Measurements from ENCODE around the gene HIBCH. TPM values are rescaled to one million over a fixed set of nuclear protein-coding genes. Genes with fewer than 3 reads are reported as not detected.

Gene HIBCH
- total RNA-seq, 1 donor from 2014 or later, result 38.8 TPM

DNA sequence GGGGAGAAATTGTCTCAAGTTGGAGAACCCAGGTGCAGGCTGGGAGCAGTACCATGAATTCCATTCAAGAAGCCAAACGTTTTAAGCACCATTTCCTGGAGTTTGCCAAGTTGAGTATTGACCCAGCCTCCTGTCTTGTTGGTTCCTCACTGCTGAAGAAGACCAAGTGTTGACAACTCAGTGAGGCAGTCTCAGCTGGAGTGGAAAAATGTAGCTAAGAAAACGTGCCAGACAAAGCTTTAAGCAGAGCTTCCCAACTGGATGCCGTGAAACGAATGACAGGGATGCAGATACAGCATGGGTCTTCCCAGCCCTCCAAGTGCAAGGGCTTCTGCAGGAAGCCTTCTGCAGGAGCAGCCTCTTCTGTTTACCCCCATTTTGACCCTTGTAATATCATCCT lies 23.0 kb upstream of the HIBCH start:
- H3K9me3 Mint-ChIP-seq, result no peaks in the 10 kb centered on the region
- peaks cover 16% of the 10 kb centered on the region for H3F3A ChIP-seq (ENCODE audit: low read depth)
- H2AFZ ChIP-seq (replicated peaks), result no peak overlapping the region
- no peak for DNase-seq (ENCODE audit: low spot score)
- no peaks in the 10 kb centered on the region for H3K36me3 Mint-ChIP-seq
- peaks cover 42% of the 10 kb centered on the region for H3K27me3 ChIP-seq
- no peak overlapping the region for H3K9ac ChIP-seq
- peaks cover 3% of the 10 kb centered on the region for H4K20me1 ChIP-seq (ENCODE audit: low read depth)
- H3K4me1 ChIP-seq, result peaks cover 11% of the 10 kb centered on the region
- no peak overlapping the region for H3K27ac ChIP-seq
- no peaks in the 10 kb centered on the region for H3K79me2 ChIP-seq (ENCODE audit: low read depth)
- H3K4me3 Mint-ChIP-seq, result peak overlapping the region; percentile 86
- peaks cover 27% of the 10 kb centered on the region for H3K4me1 Mint-ChIP-seq
- H3K4me2 ChIP-seq, result no peak overlapping the region
- no peaks in the 10 kb centered on the region for H3K36me3 ChIP-seq
- no peaks in the 10 kb centered on the region for H3K9me3 ChIP-seq (ENCODE audit: low read depth)
- H3K27ac Mint-ChIP-seq, result no peak overlapping the region
- H3K27me3 Mint-ChIP-seq (ENCODE audit: insufficient read depth, low read depth), result peaks cover 3% of the 10 kb centered on the region
- no peak overlapping the region for H3K4me3 ChIP-seq
- no peak for TF ChIP-seq EZH2 (IDR thresholded peaks at IDR 0.05)
- no peak for TF ChIP-seq CTCF (IDR thresholded peaks at IDR 0.05)
- TF ChIP-seq EZH2phosphoT487 (IDR thresholded peaks at IDR 0.05), result no peak

- TF ChIP-seq EZH2phosphoT487 (IDR thresholded peaks at IDR 0.05) (no peak), CTCF (IDR thresholded peaks at IDR 0.05) (no peak), EZH2 (IDR thresholded peaks at IDR 0.05) (no peak)
- H3K4me3 ChIP-seq, result no peak overlapping the region
- H2AFZ ChIP-seq (replicated peaks), result no peak overlapping the region
- Mint-ChIP-seq H3K4me3 (no peak overlapping the region), H3K4me1 (peaks cover 27% of the 10 kb centered on the region), H3K27ac (peak overlapping the region; percentile 74), H3K36me3 (no peaks in the 10 kb centered on the region), H3K9me3 (no peaks in the 10 kb centered on the region), H3K27me3 (ENCODE audit: insufficient read depth, low read depth) (peaks cover 3% of the 10 kb centered on the region)
- H3K79me2 ChIP-seq (ENCODE audit: low read depth), result no peaks in the 10 kb centered on the region
- H3K9me3 ChIP-seq (ENCODE audit: low read depth), result no peaks in the 10 kb centered on the region
- no peak overlapping the region for H3K27ac ChIP-seq
- H3K4me1 ChIP-seq, result peaks cover 11% of the 10 kb centered on the region
- peak; percentile 58 for DNase-seq (ENCODE audit: low spot score)
- H3K36me3 ChIP-seq, result no peaks in the 10 kb centered on the region
- no peak overlapping the region for H3K4me2 ChIP-seq
- no peak overlapping the region for H3K9ac ChIP-seq
- peaks cover 3% of the 10 kb centered on the region for H4K20me1 ChIP-seq (ENCODE audit: low read depth)
- peaks cover 34% of the 10 kb centered on the region for H3K27me3 ChIP-seq
- H3F3A ChIP-seq (ENCODE audit: low read depth), result peaks cover 16% of the 10 kb centered on the region
Measured at GRCh38 chr2:190340369-190340768, 20.7 kb upstream of the HIBCH start.

DNA sequence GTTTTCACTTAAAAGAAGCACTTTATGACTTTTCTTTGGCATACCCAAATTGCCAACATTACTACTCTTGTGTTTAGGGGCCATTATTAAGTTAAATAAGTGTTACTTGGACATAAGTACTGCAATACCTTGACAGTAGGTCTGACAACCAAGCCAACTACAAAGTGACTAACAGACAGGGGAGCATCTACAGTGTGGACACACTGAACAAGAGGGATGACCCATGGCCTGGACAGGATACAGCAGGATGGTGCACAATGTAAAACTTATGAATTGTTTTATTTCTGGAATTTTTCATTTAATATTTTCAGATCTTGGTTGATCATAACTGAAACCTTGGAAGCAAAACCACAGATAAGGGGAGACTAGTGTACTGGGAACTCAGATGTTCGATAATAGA lies 19.8 kb upstream of the HIBCH start:
- Histone ChIP-seq H3K27ac (no peak overlapping the region), H3F3A (ENCODE audit: low read depth) (peaks cover 14% of the 10 kb centered on the region), H3K79me2 (ENCODE audit: low read depth) (no peaks in the 10 kb centered on the region), H4K20me1 (ENCODE audit: low read depth) (peaks cover 3% of the 10 kb centered on the region), H3K4me1 (peaks cover 8% of the 10 kb centered on the region), H3K36me3 (no peaks in the 10 kb centered on the region), H3K9ac (no peak overlapping the region), H2AFZ (replicated peaks) (no peak overlapping the region), H3K27me3 (peaks cover 24% of the 10 kb centered on the region), H3K4me3 (no peak overlapping the region), H3K9me3 (ENCODE audit: low read depth) (no peaks in the 10 kb centered on the region), H3K4me2 (no peak overlapping the region)
- TF ChIP-seq EZH2phosphoT487 (IDR thresholded peaks at IDR 0.05) (no peak), CTCF (IDR thresholded peaks at IDR 0.05) (no peak), EZH2 (IDR thresholded peaks at IDR 0.05) (no peak)
- no peaks in the 10 kb centered on the region for H3K9me3 Mint-ChIP-seq
- peaks cover 3% of the 10 kb centered on the region for H3K27me3 Mint-ChIP-seq (ENCODE audit: insufficient read depth, low read depth)
- no peaks in the 10 kb centered on the region for H3K36me3 Mint-ChIP-seq
- no peak overlapping the region for H3K27ac Mint-ChIP-seq
- DNase-seq (ENCODE audit: low spot score), result no peak
- H3K4me3 Mint-ChIP-seq, result no peak overlapping the region
- H3K4me1 Mint-ChIP-seq, result peaks cover 25% of the 10 kb centered on the region
